Dermis blood vessel endothelial cell (primary cell): ENCODE measurements around the gene DCANP1. TPM values are rescaled to one million over a fixed set of nuclear protein-coding genes. Genes with fewer than 3 reads are reported as not detected.
A peak's percentile ranks its signal among the peaks of the same experiment; 100 is the strongest.

Experiments used
- DNase-seq: peaks from one replicate; pipeline ENCODE4 v3.0.0; 2010
- total RNA-seq: library from RNA; depleted of rRNA; stranded (reverse); fragments of >200 nt; gene quantifications from 2 replicates; pipeline ENCODE4 v1.2.3, GENCODE V29; 2014

The DCANP1 gene
- total RNA-seq, 1 donor from 2014 or later = not detected

DNA sequence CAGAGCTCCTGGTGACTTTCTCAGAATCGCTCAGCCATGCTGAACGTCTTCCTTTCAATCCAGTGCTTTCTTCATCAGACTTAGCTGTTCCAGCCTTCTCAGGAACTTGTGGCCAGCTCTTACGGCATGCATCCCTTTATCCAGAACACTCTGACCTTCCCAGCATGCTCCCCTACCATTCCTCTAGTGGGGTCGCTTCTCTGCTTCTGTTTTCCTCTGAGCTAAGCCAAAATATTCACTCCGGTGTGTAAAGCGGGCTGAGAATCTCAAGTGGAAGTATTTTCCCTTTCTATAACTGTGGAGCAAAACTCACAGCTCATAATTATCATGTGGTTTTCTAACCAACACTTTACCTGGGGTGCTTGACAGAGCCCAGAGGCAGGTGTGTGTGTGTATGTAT is 6.2 kb downstream of the DCANP1 start:
- no peak for DNase-seq

DNA sequence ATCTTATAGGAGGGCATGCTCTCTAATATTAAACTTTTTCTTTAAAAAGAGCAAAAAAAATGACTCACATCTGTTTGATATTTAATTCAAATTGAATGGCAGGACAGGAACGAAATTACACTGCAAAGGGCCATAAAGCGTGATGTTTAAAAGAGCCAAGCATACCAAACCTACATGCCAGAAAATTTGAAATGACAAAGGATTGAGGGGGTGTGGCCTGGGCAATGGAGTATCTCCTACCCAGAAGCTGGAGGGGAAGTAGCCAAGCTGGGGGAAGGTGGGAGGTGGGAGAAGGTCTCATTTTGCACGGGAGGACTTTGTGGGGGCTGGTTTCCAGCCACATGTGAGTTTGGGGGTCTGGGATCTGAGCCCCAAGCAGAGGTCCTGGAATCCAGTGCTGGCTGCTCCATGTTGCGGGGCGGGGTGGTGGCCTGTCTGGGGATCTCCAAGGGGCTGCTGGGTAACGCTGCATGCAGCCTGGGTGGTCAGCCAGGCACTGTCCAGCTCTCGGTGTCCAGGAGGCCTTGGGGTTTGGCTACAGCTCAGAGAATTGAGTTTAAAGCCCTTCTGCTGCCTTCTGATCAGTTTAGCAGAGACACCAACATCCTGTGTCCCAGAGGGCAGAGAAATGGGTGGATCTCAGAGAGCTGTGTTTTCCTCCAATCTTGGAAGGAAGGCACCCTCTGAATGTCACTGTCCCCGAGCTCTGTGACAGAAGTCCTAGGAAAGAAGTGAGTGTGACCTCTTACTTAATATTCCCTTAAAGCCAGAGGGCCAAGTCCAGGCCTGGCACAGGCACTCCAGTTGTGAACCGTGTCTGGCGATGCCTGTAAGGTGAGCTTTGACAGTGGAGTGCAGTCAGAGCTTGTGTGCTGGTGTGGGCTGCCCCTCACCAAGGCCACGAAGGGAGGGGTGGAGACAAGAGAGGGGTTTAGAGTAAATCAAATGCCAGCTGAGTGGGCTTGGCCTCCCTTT is 7.6 kb downstream of the DCANP1 start:
- no peak for DNase-seq

DNA sequence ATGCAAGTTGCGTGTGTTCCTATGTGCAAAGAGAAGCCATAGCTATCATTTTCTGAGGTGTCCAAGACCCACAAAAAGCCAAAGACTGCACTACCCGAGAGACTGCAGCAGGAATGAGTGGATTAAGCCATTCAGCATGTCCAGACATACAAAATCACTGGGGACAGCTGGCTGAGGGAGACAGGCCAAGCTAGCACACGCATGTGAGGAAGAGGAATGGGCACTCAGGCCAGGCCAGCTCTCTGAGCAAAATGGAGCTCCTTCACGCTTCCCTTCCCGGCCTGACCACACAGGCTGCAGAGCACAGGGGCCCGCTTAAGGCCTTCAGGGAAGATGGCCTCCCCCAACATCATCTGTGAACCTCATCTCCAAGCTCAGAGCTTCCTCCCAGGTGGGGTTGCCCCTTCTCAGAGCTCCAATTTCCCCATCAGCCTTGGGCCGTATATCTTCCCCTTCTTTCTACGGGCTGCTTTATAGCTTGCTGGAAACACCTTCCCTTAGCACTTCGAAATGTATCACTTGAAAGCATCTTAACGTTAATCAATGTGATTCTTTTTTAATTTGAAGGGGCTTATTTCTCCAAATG is 8.4 kb downstream of the DCANP1 start:
- DNase-seq = no peak

DNA sequence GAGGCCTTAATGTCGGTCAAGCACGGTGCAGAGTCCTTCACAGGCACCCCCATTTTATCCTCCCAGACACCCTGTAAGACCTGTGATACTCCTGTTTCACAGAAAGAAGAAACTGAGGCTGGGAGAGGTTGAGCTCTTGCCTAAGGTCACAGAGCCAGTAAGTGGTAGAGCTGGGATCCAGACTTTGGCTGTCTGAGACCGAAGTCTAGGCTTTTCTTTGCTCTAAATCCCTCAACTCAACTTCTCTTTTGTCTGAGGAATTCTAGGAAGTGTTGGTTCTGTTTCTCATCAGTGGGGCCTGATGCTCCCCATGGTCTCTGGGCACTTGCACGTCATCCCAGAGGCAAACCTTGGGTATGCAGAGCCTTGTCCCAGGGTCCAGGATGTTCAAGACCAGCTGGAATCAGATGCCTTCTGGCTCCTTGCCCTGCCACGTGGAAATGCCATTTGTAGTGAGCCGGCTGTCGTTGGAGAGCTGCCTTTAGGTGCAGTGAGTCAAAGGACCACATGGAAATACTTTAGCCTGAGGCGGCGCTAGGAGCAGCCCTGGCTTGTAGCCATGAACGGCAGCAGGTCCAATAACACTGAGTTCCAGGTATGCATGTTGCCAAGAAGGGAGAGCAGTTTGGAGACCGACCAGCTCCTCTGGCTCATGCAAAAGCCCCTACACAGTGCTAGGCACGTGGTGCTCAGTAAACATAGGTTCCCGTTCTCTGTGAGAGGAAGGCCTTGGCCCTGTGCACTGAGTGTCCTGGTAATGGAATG is 9.2 kb downstream of the DCANP1 start:
- DNase-seq = peak; percentile 51

DNA sequence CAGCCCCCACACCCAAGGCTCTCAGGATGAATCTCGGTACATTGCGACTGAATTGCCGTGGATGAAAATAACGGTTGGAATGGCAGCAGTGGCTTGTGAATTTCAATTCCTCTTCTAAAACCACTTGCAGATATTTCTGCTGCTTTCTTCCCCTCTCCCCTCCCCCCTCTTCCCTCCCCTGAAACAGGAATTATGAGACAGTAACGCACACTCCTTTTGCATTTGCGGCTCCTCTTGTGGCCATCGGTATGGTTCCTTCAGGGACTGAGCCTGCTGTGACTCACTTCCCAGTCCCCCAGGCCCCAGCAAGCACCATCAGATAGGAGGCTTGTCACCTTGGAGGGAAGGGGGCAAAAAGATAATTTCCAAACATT is 9.7 kb downstream of the DCANP1 start:
- DNase-seq = no peak

DNA sequence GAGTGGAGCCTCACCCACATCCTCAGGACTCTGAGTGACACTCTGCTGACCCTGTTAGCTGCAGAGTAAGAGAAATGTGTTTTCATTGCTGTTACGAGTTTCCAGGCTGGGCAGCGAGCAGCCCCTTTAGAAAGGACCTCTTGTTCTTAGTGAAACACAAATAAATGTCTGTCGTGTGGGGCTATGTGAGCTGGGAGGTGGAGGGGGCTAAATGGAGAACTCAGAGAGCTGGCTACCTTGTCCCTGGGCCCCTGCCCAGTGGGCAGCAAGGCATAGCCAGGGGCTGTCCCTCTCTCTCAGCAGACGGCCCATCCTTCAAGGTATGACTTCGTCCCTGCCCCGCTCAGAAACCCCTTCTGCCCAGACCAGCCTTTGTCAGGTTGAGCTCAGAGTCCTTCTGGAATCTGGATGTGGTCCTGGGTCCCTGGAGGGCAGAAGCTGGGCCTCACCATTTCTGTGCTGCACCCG is 10.2 kb downstream of the DCANP1 start:
- DNase-seq = no peak

DNA sequence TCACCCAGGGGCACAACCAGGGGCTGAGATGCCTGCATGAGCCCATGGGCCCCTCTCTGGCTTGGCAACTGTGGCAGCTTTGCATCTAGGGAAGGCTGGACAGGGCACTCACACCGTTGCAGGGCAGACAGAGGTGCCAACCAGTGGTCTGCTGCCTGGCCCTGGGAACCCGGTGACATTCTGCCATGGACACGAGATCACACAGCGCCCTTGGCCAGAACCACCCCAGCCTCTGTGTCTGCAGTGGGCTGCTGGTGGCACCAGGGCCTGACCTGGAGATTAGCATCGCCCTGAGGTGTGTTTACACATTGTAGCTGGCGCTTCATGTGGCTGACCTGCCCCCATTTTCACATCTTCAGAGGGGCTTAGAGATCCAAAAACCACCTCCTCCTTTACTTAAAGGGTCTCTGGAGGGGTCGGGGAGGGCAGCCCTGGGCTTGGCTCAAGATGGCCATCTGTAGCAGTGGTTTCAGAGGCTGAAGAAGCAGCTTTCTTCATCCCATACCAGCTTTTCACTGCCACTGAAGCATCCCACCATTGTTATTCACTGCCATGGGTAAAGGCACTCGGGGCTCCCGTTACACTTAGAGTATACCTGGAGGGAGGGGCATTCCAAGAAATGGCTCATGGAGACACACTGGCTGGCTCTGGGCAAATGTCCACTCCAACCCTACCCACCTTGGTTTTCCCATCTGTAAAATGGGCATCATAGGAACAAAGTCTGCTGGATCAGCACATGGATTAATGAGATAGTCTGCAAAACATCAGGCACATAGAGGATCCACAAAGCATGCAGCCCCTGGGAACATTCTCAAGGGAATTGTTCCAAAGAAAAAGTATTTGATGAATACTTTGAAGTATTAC is 11.4 kb downstream of the DCANP1 start:
- DNase-seq = no peak

DNA sequence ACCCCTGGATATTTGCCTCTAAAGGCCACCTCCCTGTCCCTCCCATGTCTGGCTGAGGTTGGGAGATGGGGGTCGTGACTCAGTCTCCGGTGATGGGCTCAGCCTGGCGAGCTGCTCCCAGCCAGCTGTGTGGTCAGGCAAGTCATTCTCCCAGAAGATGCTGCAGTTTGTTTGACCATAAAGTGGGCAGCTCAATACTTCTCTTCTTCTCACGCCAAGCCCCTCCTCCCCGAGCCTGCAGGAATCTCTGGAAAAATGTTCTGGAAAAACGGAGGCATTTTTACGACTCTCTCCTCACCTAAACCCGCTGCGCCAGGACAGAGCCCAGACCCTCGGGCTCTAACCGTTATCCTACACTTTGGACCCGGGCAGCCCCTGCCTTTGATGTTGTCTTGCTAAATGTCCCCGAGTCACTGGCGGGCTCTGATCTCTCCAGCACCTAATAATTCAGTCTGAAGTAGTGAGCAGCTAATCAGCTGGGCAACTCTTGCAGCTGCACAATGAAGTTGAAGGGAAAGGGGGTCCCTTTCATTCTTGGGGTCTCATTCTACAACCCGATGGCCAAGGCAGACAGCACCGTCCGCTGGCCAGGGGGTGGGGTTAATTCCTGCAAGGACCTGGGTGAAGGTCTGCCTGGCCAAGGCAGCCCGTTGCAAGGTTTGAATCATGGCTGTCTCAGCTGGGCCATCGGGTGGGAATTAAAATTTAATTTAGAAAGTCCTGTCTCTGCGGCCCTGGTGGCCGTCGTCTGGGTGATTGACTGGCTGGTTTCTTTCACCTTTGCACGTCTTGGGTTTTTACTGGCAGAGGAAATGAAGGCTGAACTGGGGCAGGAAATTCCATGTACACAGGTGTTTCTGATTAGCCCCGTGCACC is 12.3 kb downstream of the DCANP1 start:
- no peak for DNase-seq

DNA sequence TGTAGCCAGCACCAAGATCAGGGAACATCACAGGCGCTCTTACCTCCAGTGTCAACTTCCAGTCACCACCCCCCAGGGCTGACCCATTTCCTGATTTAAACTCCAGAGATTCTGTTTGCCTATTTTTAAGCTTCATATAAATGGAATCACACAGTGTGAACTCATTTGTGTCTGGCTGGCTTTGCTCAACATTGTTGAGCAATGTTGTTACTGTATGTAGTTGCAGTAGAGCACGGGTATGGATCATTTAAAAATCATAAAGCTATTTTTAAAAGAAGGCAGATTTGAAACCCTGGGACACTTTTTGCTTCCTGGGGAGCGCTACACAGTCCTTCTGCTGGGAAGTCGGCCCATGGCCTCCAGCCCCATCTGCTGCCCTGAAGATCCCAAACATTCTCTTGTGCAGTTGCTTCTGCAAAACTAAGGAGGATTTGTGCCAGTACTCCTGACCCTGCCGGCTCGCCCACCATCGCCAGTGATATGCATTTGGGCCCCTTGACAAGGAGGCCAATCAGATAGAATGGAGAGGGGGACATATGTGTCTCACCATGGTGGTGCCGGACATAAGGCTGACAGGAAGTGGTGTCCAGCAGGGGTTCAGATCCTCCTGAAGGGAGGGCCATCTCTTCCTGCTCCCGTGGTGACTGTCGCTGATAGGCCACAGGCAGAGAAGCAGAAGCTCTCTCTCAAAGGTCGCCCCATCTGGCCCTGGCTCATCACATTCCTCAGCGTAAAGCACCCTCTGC is 13.3 kb downstream of the DCANP1 start:
- no peak for DNase-seq

DNA sequence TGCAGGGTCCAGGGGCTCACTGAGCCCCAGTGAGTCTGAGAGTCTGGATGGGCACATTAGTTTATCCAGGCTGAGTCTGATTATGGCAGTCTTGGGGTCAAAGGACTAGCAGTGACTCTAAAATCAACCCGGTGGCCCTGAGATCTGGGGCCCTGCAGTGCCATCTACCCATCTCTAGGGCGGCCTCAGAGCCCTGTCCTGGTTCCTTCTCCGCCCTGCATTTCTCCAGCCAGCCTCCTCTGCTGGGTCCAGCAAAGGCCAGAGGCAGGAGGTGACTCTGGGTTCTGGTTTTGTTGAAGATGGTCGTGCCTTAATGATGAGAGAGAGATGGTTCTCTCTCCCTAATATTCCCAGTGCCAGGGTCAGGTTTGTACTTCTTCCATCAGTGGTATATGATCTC is 15.0 kb downstream of the DCANP1 start:
- no peak for DNase-seq

DNA sequence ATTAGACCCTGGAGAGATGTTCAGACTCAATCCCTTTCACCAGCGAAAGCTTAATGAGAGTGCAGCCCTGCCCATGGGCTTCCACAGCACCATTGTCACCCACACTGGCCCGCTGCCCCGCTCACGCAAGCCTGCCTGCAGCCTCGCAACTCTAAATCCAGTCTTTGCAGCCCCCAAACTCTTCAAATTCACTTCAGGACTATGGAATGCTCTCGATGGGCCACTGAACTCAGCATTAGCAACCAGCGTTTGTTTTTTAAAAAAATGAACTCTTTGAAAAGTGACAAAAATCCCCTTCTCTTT is 17.1 kb downstream of the DCANP1 start:
- DNase-seq = no peak

DNA sequence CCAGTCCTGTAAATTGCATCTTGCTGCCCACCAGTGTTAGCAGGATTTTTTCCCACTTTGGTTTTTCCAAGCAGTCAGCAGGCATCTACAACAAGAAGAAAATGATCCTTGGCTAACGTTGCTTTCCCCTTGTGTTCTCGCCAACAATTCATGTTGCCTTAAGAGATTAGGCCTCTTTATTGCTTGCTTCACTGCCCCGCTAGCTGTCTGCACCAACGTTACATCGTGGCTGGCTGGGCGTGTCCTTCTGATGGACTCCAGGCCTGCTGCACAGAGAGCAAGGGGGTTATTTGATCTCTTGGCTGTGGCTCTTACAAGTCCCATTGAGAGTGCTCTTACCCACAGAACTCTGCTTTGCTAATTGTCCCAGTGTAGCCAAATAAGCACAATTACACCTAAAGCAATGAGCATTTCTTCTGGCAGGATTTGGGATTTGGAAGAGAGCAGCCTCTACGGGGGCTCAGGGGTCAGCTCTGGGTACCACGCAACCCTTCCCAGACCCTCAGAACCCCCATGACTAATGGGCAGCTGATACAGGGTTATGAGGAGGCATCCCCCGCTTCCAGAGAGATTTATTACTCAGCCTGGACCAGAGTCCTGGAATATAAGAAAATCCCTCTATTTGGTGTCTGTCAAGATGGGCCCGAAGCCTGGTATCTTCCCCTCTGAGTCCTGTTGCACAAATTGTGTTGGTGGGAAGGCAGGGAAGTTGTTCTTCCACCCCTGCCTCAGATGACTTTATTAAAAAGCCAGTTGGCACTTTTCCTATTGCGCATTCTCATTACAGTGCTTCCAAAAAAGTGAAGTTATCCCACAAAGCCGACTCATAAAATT is 17.6 kb downstream of the DCANP1 start:
- DNase-seq = no peak

DNA sequence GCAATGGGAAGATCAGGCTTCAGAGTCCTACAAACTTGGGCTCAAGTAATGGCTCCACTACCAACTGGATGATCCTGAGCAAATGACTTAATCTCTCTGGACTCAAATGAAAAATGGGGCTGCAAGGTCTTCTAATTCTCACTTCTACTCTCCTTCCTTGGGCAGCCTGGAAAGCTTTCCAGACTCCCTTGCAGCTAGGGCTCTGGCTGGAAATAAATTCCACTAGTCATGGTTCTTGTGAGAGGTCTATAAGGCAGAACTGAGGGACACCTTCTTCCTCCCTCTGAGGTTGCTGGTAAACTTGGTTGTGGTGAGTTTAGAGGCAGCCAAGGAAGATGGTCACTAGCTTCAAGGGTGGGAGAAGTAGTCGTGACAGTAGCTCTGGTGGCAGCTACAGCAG is 18.6 kb downstream of the DCANP1 start:
- no peak for DNase-seq

DNA sequence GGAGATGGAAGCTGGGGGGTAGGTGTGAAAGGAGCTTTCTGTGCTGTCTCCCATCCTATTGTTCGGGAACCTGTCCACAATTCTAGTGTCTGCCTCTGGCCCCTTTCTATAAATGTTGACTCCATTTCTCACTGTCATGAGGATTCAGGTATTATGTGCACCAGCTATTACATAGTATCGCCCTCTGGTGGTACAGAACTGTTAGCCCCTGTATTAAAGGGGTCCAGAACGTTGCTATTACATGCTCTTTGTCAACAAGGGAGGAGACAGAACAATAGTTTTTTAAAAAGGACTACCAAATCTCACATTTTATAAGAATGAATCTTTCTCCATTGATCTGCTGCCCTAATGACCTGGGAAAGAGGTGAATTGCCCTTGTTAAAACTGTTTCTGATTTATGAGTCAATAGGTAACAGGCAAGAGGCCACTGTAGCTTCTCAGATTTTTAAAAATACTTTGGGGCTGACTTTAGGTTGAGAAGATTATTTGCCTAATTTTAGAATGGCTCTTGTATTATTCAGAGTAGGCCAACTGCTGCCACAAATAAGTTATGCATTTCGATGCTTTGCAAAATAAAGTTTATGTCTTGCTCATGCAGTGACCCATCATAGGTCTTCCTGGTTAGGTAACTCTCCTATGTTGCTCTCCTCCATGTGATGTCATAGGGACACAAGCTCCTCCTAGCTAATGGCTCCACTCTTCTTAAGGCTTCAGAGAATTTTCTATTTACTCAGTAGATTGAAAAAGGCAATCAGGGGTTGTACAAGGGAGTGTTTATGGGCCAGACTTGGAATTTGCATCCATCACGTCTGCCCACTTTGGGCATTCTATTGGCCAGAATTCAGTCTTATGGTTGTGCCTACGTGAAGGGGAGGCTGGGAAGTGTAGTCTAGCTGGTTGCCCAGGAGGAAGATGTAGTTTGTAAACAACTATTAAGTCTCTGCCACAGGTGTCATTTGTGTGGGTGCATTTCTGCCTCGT is 20.8 kb downstream of the DCANP1 start:
- peak; percentile 77 for DNase-seq

DNA sequence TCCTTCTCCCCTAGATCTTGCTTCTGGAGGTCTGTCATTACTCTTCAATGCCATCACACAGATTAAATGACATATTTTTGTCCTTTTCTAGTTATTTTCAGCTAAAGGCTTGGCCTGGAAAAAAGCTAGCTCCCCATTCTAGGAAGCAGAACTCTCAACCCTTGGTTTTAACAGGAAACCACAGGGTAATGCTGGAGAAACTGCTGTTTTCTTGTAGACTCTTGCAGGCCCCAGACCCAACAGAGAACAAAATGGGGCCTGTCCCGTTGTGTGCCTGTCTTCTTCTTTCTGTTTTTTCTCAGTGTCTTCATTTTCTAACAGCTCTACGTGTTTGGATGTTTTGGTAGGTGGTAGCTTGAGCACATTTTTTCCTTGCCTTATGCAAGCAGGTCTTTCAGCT is 21.5 kb downstream of the DCANP1 start:
- no peak for DNase-seq

DNA sequence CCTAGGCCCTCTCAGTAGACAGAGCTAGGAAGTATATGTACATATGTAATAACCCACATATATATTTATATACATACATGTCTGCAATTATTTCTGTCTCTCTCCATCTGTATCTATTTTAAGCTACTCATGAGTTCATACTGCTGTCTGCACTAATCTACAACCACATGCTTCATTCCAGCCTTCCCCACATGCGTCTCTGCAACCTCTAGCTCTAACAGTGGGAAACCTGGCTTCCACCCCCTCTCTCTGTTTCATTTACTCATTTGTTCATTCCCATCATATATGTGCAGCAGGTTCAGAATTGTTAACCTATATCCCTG is 23.3 kb downstream of the DCANP1 start:
- no peak for DNase-seq

DNA sequence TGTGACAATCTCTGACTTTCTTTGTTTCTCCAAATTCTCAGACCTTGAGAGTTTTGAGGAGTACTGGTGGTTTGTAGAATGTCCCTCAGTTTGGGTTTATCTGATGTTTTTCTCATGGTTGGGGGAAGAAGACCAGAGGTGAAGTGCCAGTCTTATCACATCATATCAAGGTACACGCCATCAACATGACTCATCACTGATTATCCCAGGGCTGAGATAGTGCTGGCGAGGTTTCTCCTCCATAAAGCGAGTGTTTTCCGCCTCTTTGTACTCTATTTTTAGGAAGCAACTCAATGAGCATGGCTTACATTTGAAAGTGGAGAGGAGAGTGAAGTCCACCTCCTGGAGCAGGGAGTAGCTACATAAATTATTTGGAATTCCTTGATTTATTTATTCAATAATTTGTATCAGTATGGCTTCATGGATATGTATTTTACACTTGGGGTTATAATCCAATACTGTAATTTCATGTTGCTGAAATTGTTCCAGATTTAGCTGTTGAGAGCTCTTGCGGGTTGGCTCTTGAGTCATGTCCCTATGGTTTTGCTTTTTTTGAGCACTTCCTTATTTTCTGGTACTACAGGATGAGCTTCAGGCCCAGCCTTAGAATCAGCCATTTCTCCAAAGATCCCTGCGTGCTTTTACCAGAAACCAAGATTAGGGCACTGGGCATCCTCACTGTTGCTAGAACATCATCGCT is 23.9 kb downstream of the DCANP1 start:
- no peak for DNase-seq

DNA sequence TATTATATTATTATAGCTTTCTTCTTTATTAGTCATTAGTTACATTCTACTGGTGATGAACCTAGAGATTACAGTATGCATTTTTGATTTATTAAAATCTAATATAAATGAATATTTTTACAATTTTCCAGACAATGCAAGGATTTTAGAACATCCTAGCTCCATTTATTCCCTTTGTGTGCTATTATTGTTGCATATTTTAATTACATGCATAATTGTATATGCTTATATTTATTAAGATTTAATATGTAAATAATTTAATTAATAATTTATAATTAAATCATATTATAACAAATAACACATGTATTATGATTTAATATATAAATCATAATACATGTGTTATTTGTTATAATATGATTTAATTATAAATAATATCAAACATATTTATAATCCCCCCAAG is 24.7 kb downstream of the DCANP1 start:
- no peak for DNase-seq
